Stimulated activated CD4-positive, alpha-beta T cell treated with anti-CD3 and anti-CD28 coated beads, TNF-alpha, amount 100 ng/mL, for 24 hours (primary cell): ENCODE data around the gene TTC33.
"Not testable (repeated sequence)": the region's sequence is repeated elsewhere in the genome, so short reads cannot be mapped to it uniquely, and the experiment has no call there.

Experiments used
- DNase-seq, 3 experiments: peaks; one replicate each; pipeline ENCODE4 v3.0.0-alpha.2; 2020; ENCODE audit warnings: low read depth in 3 of 3

TTC33 gene

DNA sequence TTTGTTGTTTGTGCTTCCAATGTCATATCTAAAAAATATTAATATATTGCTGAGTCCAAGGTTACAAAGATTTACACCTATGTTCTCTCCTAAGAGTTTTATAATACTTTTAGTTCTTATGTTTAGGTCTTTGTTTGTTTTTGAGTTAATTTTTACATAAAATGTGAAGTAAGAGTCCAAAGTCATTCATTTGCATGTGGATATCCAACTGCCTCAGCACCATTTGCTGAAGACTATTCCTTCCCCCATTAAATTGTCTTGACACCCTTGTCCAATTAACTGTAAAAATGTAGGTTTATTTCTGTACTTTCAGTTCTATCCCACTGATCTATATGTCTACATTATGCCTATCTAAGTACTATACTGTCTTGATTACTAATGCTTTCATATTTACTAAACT, 35.7 kb downstream of the TTC33 start:
- DNase-seq: no peak

DNA sequence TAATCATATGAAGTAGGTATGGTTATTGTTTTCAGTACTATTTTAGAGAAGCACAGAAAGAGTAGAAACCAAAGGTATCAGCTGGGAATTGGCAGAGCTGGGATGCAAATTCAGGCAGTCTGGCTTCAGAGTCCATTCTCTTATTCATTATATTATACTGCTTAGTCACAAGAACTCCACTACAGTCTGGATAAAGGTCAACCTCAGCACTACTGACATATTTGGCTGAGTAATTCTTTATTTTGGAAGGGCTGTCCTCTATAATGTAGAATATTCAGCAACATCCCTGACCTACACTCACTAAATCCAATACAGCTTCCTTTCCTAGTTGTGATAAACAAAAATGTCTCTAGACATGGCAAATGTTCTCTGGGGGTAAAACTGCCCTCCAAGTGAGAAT, 38.5 kb downstream of the TTC33 start:
- DNase-seq: no peak

DNA sequence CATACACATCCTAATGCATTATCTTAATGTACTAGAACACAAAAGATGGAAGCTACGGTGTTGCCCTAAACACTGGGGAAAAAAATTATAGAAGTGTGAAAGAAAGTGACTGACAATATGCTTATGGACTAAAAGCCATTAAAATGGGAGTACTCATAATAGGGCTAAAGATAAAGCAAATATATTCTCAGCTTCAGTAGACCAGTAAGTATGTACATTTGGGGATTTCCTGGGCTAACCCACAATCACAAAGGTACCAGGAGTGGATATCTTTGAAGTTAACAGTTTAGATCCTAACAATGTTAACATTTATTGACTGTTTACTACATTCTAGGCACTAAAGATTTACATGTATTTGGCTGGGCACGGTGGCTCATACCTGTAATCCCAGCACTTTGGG, 39.2 kb downstream of the TTC33 start:
- no peak for DNase-seq

GRCh38 chr5:40716000-40716399, 39.8 kb downstream of the TTC33 start:
- no peak for DNase-seq

DNA sequence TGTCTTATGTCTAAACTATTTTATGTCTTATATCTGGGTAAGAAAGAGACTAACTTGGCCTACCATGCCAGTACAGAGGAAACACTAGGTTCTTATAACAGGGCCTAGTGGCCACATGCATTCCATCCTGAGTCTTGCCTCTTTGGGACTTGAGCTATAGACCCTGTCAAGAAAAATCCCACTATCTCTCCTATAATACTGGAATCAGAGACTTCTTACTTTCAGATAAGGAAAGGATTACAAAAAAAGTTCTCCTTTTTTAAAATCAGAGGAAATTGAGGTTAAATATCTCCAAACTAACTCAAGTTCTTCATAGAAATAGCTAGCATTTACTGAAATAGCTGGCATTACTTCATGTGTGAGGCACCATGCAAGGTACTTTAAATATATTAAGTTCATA, 41.8 kb downstream of the TTC33 start:
- DNase-seq: no peak

DNA sequence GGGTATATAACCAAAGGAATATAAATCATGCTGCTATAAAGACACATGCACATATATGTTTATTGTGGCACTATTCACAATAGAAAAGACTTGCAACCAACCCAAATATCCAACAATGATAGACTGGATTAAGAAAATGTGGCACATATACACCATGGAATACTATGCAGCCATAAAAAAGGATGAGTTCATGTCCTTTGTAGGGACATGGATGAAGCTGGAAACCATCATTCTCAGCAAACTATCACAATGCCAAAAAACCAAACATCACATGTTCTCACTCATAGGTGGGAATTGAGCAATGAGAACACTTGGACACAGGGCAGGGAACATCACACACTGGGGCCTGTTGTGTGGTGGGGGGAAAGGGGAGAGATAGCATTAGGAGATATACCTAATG, 45.2 kb downstream of the TTC33 start:
- not testable (repeated sequence) for DNase-seq

- not testable (repeated sequence) for DNase-seq
Observed at GRCh38 chr5:40705484-40705883, 50.3 kb downstream of the TTC33 start.

DNA sequence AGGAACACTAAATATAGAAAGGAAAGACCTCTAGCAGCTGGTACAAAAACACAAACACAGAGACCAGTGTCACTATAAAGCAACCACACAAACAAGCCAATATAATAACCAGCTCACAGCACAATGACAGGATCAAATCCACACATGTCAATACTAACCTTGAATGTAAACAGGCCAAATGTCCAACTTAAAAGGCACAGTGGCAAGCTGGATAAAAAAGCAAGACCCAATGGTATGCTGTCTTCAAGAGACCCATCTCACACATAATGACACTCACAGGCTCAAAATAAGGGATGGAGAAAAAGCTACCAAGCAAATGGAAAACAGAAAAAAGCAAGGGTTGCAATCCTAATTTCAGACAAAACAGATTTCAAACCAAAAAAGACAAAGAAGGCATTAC, 53.7 kb downstream of the TTC33 start:
- not testable (repeated sequence) for DNase-seq

DNA sequence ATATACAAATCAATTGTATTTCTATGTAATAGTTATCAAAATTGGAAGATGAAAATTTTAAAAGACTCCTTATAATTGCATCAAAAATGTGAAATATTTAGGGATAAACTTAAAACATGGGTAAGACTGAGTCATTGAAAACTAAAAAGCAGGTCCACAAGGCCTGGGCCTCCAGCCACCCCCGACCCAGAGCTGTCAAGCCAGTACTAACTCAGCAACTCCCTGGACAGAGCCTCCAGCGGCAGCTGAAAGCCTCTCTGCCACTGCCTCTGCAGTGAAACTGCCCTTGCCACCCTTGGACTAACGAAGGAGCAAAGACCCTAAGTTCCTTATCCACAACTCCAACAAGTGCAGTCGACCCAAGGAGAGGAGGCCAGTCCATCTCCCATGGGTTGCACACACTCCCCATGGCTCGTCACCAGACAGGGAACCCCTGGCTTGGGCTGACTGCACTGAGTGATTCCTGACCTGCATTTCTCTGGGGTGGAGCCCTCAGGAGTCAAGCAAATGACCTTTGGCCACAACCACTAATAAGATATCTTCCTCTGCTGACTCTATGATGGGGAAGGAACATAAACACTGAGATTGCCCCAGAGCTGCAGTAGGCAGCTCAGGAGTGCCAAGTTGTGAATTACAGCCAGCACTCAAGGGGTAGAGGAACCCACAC, 55.5 kb downstream of the TTC33 start:
- no peak for DNase-seq

GRCh38 chr5:40694433-40694832, 61.3 kb downstream of the TTC33 start:
- DNase-seq: no peak

DNA sequence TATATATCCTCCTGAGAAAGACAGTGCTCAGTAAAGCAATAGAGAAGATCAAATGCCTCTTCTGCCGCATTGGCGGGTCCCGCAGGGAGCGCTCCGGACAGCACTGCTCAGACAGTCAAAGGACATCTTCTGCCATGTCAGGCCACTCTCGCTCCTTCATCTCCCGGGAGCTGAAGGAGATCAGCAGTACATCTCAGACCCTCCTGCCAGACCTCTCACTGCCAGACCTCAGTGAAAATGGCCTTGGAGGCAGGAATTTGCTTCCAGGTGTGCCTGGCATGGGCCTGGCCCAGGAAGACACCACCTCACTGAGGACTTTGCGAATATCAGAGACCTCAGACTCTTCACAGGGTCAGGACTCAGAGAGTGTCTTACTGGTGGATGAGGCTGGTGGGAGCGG, 63.9 kb downstream of the TTC33 start:
- no peak for DNase-seq

DNA sequence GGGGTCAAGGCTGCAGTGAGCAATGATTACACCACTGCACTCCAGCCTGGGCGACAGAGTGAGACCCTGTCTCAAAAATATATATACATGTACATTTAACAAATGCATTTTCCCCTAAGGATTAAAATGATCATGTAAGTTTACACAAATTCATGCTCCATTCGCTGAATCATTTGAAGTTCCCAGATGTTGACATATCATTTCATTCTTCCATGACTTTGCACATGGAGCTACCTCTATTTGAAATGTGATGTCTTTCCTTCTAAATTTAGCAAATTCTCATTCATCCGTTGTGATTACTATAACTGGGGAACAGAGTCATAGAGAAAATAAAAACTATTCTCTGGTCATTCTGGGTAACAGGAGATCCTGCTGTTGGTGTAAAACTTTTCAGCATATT, 65.5 kb downstream of the TTC33 start:
- no peak for DNase-seq

GRCh38 chr5:40689438-40689837, 66.3 kb downstream of the TTC33 start:
- peak in 1 of 3 experiments; percentile 57 for DNase-seq

- no peak for DNase-seq
Observed at GRCh38 chr5:40688996-40689395, 66.8 kb downstream of the TTC33 start.

DNA sequence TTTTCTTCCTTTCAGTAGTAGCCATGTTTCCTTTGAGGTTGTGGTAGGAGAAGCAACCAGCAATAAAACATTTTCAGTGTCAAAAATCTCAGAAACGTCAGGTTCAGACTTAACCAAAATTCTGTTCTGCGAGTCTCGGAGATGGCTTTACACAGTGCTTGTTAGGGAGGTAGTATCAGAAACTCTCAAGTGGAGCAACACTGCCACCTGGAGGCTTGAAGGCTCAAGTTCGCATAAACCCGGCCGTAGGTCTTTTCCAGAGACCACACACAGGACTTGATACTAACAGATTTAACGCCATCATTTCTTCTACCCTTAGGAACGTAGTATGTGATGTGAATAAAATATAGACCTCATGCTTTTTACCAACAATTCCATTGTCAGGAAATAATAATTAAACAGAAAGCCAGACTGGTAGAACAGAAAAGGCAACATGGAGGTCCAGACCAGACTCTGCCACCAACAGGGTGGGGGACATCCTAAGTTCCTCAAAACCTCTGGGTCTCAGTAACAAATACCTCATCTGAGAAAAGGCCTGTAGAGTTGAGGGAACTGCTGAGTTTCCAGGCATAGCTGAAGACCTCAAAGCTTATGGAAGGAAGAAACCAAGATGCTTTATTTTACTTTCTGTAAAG, 67.5 kb downstream of the TTC33 start:
- DNase-seq: peak in 2 of 3 experiments; percentile 79 to 85

DNA sequence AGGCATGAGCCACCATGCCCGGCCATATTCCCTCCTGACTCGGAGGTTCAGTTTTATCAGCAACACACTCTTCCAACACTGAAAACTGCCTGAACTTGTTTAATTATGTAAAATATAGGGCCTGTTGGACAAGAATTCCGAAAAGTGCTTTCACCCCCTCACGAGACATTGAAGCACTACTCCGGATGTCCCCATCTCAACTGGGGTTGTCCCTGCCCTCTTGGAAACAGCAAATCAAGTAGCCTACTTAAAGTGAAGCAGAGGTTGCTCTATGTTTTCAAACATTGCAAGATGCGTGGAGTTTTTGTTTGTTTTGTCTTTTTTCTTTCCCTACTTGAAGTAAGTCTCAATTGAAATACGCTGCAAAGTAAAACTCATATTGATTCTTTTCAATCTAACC, 68.4 kb downstream of the TTC33 start:
- DNase-seq: no peak

GRCh38 chr5:40685976-40686486, 69.7 kb downstream of the TTC33 start:
- DNase-seq: no peak

DNA sequence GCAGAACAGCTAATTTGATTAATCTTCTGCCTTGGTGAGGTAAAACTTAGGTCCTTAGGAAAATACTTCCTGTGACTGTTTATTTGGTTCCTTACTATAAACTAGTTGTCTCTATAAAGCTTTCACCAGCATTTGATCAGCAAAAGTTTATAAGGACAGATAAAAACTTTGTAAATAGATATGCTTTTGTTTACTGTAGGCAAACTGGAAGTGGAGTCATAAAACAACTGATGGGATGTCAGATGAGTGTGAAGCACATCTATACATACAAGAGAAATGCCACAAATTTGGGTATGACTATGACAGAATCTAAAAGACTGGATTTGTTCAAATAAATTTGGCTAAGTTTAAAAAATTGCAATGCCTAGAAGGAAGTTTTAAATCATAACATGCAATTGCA, 70.6 kb downstream of the TTC33 start:
- DNase-seq: no peak

GRCh38 chr5:40683305-40683704, 72.5 kb downstream of the TTC33 start:
- no peak for DNase-seq

DNA sequence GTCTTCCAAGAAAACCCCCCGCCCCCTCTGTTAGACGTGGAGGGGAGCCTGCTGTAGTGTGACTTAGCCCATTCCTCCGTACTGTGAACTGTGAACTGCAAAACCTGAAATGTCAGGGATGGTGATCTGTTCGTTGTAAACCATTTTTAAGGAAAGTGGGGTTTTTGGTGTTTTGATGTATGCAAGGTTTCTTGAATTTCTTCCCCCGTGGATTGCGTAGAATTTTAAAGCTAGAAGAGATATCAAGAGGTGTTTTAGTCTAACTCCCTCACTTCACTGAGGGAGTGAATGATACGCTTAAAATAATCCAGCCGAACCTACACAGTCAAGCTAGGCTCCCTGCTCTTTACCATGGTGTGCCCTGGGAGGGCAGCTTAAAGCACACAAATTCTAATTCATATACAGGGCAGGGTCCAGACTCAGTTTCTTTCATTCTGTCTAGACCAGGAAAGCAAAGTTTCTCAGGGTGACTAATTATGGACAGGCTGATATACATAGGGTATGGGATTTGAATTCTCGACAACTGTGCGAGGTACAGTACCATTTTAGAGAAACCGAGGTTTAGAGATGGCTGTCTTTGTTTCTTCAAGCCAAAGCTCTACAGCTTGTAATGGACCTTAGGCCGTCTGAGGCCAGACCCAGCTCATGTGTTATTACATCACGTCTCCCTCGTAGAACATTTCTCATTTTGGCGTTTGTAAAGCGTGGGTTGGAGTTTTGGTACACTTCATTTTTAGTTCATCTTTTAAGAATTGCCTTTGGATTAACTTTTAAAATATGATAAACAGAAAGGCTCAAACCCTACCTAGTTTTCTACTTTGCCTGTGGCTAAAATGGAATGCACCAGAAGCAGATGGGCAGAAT, 73.4 kb downstream of the TTC33 start:
- DNase-seq: no peak

DNA sequence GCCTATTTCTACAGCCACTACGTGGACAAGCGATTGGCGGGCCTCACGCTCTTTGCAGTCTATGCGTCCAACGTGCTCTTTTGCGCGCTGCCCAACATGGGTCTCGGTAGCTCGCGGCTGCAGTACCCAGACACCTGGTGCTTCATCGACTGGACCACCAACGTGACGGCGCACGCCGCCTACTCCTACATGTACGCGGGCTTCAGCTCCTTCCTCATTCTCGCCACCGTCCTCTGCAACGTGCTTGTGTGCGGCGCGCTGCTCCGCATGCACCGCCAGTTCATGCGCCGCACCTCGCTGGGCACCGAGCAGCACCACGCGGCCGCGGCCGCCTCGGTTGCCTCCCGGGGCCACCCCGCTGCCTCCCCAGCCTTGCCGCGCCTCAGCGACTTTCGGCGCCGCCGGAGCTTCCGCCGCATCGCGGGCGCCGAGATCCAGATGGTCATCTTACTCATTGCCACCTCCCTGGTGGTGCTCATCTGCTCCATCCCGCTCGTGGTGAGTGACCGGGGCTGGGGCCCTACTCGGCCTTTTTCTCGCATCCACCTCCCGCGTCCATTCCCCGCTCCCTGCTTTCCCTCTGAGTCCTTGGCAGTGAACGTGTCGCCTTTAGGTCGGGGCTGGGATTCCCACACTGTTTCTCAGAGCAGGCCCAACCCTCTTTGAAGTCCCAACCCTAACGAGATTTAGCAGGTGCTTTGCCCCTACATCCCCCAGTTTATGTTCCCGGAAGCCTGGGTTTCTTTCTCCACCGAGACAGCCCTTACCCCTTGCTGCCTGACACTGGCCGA, 74.2 kb downstream of the TTC33 start:
- DNase-seq: peak in 1 of 3 experiments; percentile 37
